HG03558 (cell line): ENCODE results near the gene SF3B4.
"Not testable (repeated sequence)": the region's sequence is repeated elsewhere in the genome, so short reads cannot be mapped to it uniquely, and the experiment has no call there.

ENCODE experiments used
- ATAC-seq: cut with Tn5 transposase; IDR thresholded peaks from one replicate; pipeline ENCODE4 v1.9.1; 2021; ENCODE audit warnings: moderate number of reproducible peaks; ENCODE audit not compliant: unreplicated experiment; ENCODE audit errors: extremely low read depth

Gene SF3B4

DNA sequence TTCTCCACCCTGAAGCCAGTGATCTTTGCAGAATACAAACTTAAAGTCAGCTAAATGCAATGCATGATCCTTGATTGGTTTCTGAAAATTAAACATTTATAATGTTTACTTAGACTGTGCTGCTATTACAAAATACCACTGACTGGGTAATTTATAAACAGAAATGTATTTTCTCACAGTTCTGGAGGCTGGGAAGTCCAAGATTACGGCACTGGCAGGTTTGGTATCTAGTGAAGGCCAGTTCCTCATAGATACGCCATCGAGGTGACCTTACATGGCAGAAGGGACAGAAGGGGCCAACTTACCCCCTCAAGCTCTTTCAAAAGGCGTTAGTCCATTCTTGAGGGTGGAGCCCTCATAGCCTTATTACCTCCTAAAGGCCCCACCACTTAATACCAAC is 31.0 kb downstream of the SF3B4 start:
- no peak for ATAC-seq

- ATAC-seq = no peak
Observed at GRCh38 chr1:149888999-149889289, 38.7 kb downstream of the SF3B4 start.

GRCh38 chr1:149888247-149888998 is 39.2 kb downstream of the SF3B4 start:
- ATAC-seq = peak; percentile 12

- ATAC-seq = peak; percentile 25
Observed at GRCh38 chr1:149887456-149888246, 40.0 kb downstream of the SF3B4 start.

- not testable (repeated sequence) for ATAC-seq
Observed at GRCh38 chr1:149887196-149887455, 40.5 kb downstream of the SF3B4 start.

DNA sequence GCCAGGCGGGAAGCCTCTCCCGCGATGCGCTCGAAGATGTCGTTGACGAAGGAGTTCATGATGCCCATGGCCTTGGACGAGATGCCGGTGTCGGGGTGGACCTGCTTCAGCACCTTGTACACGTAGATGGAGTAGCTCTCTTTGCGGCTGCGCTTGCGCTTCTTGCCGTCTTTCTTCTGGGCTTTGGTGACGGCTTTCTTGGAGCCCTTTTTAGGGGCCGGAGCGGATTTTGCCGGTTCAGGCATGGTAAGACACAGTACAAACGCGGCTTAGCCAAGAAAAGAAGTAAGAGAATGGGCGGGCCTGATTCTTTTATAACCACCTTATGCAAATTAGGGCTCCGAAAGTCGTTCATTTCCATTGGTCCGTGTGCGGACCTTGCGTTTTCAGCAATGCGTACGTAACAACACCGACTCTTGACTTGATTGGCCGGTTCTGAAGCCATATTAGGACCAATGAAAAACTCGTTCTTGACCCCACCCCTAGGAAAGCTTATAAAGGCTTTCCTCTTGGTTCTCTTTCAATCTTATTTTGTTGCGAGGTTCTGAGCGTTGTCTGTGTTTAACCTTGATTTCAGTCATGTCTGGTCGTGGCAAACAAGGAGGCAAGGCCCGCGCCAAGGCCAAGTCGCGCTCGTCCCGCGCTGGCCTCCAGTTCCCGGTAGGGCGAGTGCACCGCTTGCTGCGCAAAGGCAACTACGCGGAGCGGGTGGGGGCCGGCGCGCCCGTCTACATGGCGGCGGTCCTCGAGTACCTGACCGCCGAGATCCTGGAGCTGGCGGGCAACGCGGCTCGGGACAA is 41.0 kb downstream of the SF3B4 start:
- ATAC-seq = peak; percentile 42

DNA sequence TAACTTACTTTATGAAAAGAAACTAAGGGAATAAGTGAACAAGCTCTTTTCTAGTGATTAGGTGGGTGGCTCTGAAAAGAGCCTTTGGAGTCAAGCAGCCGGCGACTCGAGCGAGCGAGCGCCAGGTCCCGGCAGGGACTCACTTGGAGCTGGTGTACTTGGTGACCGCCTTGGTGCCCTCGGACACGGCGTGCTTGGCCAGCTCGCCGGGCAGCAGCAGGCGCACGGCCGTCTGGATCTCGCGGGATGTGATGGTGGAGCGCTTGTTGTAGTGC is 41.5 kb downstream of the SF3B4 start:
- not testable (repeated sequence) for ATAC-seq

GRCh38 chr1:149885339-149886120 is 42.1 kb downstream of the SF3B4 start:
- no peak for ATAC-seq

- ATAC-seq = no peak
Observed at GRCh38 chr1:149884433-149885338, 42.9 kb downstream of the SF3B4 start.

DNA sequence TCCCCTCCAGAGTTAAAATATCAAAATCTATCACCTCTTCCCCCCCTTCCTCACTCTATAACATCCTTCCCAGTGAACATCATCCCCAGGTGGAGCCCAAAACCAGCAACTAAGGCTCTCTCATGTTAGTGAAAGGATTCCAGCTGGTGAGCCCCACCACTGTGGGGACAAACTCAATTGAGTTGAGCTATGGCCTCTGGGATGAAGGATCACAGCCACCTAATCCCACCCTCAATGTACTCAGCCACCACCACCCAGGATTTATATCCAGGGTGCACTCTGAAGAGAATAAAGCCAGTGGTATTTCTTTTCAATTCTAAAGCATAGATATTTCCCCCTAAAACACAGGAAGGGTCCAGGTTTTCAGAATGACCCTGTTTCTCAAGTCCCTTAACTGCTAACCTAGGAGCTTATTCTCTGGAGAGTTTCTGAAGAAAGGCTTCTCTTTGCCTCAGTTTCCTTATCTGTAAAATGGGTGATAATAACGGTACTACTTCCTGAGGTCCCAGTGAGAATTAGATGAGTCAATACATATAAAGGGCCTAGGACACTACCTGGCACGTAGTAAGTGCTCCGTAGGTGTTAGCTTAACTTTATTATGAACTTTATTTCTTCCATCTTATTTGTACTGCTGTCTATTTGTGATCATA is 43.9 kb downstream of the SF3B4 start:
- no peak for ATAC-seq

GRCh38 chr1:149881876-149882275 is 45.7 kb downstream of the SF3B4 start:
- no peak for ATAC-seq

GRCh38 chr1:149879556-149879955 is 48.0 kb downstream of the SF3B4 start:
- no peak for ATAC-seq

DNA sequence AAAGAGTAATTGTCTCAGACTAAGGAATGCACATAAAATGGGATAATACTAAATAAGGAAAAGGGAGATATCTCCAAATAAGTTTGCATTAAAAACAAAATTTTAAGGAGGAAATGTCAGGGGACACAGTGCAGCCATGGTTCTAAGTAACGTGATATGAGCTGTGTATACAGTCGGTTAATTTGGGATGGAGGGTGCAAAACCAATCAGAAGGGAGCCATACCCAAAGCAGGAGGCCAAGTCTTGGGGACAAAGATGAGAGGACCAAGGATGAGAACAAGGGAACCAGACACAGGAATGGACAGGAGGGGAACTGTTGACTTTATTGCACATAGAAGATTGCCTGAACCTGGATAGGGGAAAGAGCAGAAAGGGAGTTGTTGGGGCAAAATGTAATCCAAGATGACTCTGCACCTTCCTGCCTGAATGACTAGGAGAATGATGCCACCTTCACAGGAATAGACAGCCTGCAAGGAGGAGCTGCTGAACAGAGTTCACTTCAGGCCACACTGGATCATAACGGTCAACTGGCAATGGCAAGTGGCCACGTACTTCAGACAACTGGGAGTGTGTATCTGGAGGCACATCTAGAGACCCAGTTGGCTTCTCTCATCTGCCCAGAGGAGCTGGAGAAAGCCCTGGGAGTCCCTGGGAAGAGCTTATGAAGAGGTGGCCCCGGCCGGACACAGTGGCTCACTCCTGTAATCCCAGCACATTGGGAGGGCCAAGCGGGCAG is 50.2 kb downstream of the SF3B4 start:
- no peak for ATAC-seq
